ENCODE results near the gene BACE2. TPM values are rescaled to one million over a fixed set of nuclear protein-coding genes. Genes with fewer than 3 reads are reported as not detected.

BACE2 gene
- total RNA-seq, 1 donor from 2014 or later, result 129 TPM

GRCh38 chr21:41213021-41213420, 45.1 kb downstream of the BACE2 start:
- DNase-seq (ENCODE audit: low read depth, low spot score), result no peak

DNA sequence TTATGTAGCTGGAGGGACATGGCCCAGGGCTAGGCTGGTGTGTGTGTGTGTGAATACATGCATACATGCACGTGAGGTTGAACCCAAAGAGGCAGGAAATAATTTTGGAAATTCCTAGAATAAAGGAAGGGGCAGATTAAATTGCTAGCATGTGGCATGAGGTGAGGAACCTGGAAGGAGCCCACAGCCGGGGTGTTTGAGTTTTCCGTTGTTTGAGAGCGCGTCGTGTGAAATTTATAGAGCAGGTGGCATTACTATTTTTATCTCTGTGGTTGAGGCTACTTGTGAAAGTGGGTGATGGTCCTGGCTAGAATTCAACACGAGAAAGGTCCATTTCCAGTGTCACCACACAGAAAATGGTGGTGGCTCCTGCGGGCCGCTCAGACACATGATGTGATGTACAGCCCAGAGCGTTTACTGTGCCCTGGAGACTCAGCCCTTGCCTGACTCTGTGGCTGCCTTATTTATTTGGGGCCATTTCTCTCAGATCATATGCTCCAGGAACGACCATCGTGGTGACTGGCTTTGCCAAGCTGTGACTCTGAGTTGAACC, 48.0 kb downstream of the BACE2 start:
- DNase-seq (ENCODE audit: low read depth, low spot score), result no peak

GRCh38 chr21:41216486-41216885, 48.5 kb downstream of the BACE2 start:
- DNase-seq (ENCODE audit: low read depth, low spot score), result no peak

GRCh38 chr21:41217671-41218385, 49.9 kb downstream of the BACE2 start:
- DNase-seq (ENCODE audit: low read depth, low spot score), result no peak

DNA sequence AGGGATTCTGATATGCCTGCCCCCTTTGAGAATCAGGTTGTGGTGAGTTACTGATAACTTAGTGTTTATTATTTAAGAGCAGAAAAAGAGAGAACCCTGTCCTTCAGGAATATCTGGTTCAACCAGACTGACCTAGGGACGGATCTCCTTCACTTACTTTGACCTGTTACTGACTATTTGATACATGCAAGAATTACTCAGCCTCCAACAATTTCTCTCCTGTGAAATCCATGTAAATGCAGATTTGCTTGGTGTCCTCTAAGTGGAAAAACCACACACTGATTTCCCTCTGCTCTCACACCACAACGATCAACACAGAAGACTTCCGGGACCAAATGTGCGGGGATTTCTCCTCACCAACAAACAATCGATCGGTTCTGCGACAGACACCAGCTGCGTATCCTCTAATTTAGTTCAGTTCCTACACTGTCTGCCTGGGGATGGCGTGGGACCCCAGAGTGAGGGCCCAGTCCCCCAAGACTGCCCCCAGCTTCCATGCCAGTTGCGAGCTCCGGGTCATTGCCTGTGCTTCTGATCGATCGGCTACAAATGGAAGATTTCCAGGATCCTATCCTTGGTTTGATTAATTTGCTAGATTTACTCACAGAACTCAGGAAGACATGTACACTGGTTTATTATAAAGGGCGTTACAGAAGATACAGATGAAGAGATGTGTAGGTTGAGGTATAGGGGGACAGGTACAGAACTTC, 51.7 kb downstream of the BACE2 start:
- DNase-seq (ENCODE audit: low read depth, low spot score), result no peak

DNA sequence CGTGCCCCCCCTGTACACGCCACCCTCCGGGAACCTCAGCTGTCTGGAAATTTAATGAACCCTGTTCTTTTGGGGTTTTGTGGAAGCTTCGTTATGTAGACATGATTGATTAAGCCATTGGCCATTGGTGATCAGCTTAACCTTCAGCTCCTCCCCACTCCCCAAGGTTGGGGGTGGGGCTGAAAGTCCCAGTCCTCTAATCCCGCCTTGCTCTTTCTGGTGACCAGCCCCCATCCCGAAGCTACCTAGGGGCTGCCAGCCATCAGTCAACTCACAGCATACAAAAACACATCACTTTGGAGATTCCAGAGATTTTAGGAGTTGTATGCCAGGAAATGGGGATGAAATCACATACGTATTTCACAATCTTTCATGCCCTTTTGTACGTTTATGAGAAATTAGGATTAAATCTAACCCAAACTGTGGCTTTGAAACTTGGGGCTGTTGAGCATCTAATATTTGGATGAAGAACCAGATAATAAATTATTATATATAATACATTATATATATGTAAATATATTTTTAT, 52.3 kb downstream of the BACE2 start:
- no peak for DNase-seq (ENCODE audit: low read depth, low spot score)

DNA sequence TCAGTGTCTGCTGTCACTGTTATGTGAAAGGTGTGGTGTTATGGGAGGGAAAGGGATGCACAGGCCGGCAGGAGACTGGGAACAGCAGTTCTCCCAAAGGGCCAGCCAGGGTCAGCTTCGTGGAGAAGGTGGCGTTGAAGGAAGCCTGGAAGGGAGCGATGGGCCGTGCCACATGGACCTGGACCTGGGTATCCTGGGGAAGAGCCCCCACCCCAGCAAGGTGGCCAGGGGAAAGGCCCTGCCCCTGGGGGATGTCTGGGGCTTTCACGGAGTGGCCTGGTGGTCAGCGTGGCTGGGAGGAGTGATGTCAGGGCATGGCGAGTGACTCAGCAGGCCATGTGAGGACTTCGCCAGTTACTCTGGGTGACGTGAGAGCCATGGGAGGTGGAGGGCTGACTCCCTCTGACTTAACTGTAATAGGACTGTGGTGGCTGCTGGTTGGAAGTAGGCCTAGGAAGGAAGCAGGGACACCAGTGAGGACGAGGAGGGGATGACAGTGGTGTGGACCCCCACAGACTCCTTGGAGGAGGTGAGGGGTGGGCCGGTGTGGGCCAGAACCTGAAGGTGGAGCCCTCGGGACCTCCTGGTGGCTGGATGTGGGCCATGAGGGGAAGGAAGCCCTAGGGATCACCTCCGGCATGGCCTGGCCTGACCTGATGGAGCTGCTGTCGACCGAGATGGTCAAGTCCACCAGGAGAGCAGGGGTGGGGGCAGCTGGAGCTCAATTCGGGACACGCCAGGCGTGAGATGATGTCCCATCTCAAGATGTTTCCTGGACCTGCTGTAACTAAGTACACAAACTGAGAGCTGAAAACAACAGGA, 54.5 kb downstream of the BACE2 start:
- no peak for DNase-seq (ENCODE audit: low read depth, low spot score)

- no peak for DNase-seq (ENCODE audit: low read depth, low spot score)
Observed at GRCh38 chr21:41226853-41227252, 58.9 kb downstream of the BACE2 start.

DNA sequence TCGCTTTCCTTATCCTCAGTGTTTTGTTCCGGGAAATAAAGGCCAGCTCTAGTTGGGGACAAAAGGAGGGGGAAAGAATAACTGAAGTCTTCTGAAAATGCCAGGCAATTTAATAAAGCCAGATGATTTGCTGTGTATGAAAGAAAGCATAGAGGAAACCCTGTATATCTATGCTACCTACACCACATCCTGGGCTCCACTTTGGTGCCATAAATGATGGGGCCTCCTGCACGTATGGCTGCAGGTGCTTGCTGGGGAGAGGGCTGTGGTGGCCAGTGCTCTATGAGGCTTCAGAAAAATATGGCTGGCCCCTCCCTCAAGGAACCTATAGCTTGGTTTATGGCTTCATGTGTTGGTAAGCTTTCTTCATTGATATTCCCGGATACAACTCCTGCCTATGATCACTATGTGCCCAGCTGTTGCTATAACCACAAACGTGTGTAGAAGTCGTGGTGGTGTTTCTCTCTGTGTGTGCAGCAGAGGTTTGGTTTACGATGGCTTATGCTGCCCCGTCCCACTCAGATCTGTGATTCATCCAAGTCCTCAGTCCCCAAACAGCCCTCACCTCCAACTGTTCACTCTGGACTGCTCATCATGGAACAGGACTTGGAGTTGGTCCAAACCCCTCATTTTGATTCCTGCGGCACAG, 59.5 kb downstream of the BACE2 start:
- no peak for DNase-seq (ENCODE audit: low read depth, low spot score)

DNA sequence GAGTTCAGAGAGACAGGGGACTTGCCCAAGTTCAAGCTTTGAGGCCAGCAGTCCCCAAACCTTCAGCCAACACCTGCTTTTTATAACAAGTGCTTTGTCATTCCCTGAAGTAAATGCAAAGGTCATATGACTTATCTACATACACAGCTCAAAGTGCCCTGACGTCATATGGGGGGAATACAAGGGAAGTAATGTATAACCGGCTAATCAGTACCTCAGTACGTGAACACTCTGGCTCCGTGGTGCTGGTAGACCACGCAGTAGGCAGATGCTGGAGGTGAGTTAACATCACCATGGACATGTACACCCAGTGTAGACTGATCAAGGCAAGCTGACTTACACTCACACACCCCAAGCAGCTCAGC, 60.0 kb downstream of the BACE2 start:
- no peak for DNase-seq (ENCODE audit: low read depth, low spot score)

DNA sequence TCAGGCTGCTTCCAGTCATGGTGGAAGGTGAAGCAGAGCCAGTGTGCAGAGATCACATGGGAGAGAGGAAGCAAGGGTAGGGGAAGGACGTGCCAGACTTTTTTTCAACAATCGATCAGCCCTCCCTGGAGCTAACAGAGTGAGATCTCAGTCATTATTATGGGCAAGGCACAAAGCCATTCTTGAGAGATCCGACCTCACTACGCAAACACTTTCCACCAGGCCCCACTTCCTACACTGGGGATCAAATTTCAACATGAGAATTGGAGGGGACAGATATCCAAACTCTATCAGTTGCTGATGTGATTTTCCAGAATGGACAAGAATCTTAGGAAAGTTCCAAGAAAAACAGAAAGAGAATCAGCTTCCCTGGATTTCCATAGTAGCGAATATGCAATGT, 60.5 kb downstream of the BACE2 start:
- no peak for DNase-seq (ENCODE audit: low read depth, low spot score)

DNA sequence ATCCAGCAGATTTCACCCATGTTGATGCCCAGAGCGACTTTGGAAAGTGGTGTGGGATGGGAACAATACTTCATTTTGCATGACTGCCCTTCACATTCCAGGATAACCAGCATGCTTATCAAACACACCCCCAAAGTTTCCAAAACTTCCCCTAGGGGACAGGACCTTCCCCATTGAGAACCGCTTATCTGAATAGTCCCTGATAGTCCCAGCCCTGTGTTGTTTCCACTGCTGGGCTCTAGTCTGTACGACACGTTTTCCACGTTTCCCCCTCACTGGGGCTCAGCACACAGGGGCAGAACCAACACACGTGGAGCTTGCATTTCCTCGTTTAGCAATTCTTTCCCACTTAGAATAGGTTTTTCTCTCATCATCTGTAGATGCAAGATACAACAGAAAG, 61.0 kb downstream of the BACE2 start:
- DNase-seq (ENCODE audit: low read depth, low spot score), result no peak

DNA sequence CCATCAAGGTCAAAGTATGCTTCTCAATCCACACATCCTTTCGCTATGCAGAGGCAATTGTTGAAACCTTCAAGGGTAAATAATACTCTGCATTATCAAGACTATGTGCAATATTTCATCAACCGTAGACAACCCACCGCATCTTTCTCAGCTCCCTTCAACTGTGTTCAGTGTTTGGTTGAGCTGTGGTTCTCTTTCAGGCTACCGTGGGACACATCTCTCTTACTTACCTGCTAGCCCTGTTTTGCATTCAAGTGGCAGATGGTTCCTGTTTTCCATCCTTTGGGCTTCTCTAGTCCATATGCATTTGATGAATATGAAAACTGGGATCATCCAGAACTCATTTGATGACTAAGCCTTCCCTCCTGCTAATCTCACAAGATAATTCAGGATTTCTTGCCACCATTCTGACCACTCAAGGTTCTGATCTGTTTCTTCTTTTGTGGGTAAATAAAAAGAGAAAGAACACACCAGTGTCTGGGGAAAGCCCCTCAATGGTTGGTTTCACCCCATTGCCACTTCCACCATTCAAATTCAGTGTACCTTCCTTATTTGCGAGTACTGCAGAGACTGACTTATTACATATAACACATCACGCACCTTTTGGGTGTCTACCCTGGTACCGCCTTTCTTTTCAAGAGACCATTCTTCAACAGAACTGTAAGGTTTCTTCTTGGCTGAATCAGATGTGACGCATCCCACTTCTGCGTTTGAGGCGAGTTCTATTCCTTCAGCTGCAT, 61.7 kb downstream of the BACE2 start:
- no peak for DNase-seq (ENCODE audit: low read depth, low spot score)

DNA sequence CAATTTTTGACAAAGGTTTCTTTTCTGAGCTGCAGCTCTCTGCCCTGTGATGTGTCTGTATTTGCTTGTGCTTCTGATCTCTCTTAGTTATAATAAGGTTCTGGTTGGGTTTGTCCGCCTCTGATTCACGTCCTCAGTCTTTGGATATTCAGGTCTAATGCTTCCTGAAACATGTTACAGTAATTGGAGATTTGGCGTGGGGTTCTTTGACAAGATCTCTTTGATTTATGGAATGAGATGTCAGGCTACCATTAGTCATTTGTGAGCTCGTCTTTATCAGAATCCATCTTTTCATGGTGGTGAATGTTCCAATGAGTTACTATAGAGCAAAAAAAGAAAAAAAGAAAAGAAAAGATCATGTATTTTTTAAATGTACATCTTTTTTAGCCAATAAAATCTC, 62.5 kb downstream of the BACE2 start:
- DNase-seq (ENCODE audit: low read depth, low spot score), result no peak

DNA sequence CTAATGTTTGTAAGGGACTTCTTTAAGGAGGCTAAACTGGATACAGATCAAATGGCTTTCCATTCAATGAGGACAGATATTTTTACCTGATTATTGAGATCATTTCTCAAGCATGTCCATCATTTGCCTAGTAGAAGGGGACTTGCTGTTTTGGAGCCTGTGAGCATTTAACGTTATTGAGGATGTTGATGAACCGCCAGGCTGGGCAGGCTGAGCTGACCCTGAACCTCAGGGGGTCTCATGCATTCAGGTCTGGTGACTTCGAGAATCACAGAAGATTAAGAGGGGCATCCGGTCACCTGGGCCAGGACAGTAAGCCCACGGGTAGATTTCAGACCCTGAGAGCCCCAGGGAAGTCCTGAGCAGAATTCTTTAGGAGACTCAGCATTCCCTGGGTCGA, 63.1 kb downstream of the BACE2 start:
- DNase-seq (ENCODE audit: low read depth, low spot score), result no peak

- no peak for DNase-seq (ENCODE audit: low read depth, low spot score)
Observed at GRCh38 chr21:41232013-41232412, 64.1 kb downstream of the BACE2 start.

GRCh38 chr21:41233916-41234315, 66.0 kb downstream of the BACE2 start:
- DNase-seq (ENCODE audit: low read depth, low spot score), result no peak

DNA sequence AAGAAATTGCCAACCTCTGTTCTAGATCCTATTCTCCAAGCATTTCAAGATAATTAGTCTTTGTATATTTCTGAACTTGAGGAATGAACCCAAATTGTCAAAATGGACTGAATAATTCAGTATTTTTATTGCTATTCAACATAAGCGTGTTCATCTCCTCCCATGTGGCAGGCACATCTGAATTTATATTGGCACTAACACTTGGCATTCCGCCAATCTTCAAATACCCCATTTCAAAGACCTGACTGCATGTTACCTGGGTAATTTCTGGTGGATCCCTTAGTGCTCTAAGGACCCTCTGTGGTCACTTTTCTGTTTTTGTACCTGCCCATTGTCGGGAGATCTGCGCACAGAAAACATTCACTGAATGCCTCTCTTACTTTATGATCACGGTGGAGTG, 66.6 kb downstream of the BACE2 start:
- no peak for DNase-seq (ENCODE audit: low read depth, low spot score)

GRCh38 chr21:41235201-41235600, 67.2 kb downstream of the BACE2 start:
- no peak for DNase-seq (ENCODE audit: low read depth, low spot score)

GRCh38 chr21:41236352-41236973, 68.5 kb downstream of the BACE2 start:
- no peak for DNase-seq (ENCODE audit: low read depth, low spot score)
